Mesothelial cell of epicardium (in vitro differentiated cells): ENCODE results near the gene TRH. TPM values are rescaled to one million over a fixed set of nuclear protein-coding genes. Genes with fewer than 3 reads are reported as not detected.
"Not testable (repeated sequence)": the region's sequence is repeated elsewhere in the genome, so short reads cannot be mapped to it uniquely, and the experiment has no call there.

Source experiments
- DNase-seq, 2 experiments: peaks; one replicate each; pipeline ENCODE4 v3.0.0; 2021; ENCODE audit warnings: low spot score in 2 of 2; ENCODE audit not compliant: unreplicated experiment in 2 of 2
- H3K27ac Mint-ChIP-seq: 2 replicates; pipeline ENCODE4 v1.8.0; 2021; ENCODE audit warnings: mixed read lengths
- H3K27me3 Mint-ChIP-seq: 2 replicates; pipeline ENCODE4 v1.8.0; 2021; ENCODE audit warnings: low read depth, mixed read lengths
- H3K36me3 Mint-ChIP-seq: 2 replicates; pipeline ENCODE4 v1.8.0; 2021; ENCODE audit warnings: mixed read lengths
- H3K4me1 Mint-ChIP-seq: 2 replicates; pipeline ENCODE4 v1.8.0; 2021; ENCODE audit warnings: mixed read lengths
- H3K4me3 Mint-ChIP-seq: 2 replicates; pipeline ENCODE4 v1.8.0; 2021; ENCODE audit warnings: mild to moderate bottlenecking, moderate library complexity, mixed read lengths
- H3K9me3 Mint-ChIP-seq: 2 replicates; pipeline ENCODE4 v1.8.0; 2021; ENCODE audit warnings: mixed read lengths
- total RNA-seq: library from RNA; stranded (reverse); gene quantifications from 3 replicates; pipeline ENCODE4 v1.2.1, GENCODE V29; 2021
- TF ChIP-seq, protein P1 (sequence below): fragments of 200-600 bp; sonication (generic); IDR thresholded peaks from one replicate; pipeline ENCODE4 v1.5.0; 2021; ENCODE audit warnings: antibody characterized with exemption; ENCODE audit not compliant: unreplicated experiment

TRH gene
- total RNA-seq, 1 donor from 2014 or later, result 0.13 TPM

DNA sequence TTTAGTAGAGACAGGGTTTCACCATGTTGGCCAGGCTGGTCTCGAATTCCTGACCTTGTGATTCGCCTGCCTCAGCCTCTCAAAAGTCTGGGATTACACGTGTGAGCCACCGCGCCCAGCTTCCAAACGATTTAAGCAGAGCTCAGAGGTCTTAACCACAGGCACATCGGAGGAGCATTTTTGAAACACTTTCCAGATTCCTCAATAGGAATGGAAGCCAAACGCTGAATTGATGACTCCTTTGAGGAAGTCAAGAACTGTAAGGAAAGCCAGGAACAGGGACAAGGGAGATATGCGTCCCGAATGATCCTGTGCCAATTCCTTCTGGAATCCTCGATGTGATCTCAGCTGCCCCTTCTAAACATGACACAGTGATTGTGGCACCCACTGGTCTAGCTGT, 40.0 kb downstream of the TRH start:
- Mint-ChIP-seq H3K27ac (no peak overlapping the region), H3K9me3 (peaks cover 5% of the 10 kb centered on the region), H3K4me1 (no peaks in the 10 kb centered on the region), H3K36me3 (no peaks in the 10 kb centered on the region), H3K27me3 (peaks cover 35% of the 10 kb centered on the region), H3K4me3 (no peak overlapping the region)
- TF ChIP-seq, protein P1, sequence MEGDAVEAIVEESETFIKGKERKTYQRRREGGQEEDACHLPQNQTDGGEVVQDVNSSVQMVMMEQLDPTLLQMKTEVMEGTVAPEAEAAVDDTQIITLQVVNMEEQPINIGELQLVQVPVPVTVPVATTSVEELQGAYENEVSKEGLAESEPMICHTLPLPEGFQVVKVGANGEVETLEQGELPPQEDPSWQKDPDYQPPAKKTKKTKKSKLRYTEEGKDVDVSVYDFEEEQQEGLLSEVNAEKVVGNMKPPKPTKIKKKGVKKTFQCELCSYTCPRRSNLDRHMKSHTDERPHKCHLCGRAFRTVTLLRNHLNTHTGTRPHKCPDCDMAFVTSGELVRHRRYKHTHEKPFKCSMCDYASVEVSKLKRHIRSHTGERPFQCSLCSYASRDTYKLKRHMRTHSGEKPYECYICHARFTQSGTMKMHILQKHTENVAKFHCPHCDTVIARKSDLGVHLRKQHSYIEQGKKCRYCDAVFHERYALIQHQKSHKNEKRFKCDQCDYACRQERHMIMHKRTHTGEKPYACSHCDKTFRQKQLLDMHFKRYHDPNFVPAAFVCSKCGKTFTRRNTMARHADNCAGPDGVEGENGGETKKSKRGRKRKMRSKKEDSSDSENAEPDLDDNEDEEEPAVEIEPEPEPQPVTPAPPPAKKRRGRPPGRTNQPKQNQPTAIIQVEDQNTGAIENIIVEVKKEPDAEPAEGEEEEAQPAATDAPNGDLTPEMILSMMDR, result no peak
- no peak for DNase-seq

DNA sequence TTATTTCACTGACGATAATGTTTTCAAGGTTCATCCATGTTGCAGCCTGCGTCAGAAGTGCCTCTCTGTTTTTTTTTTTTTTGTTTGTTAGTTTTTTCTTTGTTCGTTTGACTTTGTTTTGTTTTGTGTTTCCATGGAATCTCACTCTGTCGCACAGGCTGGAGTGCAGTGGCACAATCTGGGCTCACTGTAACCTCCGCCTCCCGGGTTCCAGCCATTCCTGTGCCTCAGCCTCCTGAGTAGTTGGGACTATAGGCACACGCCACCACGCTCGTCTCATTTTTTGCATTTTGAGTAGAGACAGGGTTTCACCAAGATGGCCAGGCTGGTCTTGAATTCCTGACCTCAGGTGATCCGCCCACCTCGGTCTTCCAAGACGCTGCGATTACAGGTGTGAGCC, 43.1 kb downstream of the TRH start:
- not testable (repeated sequence) for H3K9me3 Mint-ChIP-seq, H3K4me3 Mint-ChIP-seq, H3K27ac Mint-ChIP-seq, DNase-seq, H3K36me3 Mint-ChIP-seq, H3K4me1 Mint-ChIP-seq
- peaks cover 28% of the 10 kb centered on the region for H3K27me3 Mint-ChIP-seq

DNA sequence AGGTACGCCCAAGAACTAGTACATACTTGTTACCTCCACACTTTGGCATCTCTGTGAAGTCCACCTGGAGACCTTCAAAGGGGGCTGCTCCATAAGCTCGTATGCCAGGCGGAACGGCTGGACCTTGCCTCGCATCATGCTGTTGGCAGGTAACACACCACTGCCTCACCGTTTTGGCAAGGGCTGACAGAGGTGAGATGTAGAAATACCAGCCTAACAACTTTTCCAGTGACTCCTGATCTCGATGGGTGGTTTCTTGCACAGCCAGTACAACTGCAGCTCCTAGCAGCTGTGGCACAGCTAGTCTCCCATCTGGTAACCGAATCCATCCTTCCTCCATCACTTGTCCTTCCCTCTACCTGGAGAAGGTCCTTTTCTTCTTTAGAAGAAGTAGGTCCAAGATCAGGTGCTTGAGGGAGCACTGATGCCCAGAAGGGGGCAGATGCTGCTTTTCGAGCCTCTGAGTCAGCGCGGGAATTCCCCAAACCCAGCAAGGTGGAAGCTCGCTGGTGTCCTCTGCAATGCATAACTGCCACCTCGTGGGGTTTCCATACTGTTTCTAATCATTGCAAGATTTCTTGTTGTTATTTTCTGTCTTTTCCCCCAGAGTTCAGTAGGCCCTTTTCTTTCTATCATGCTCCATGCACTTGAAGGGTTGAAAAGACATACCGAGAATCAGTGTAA, 51.8 kb downstream of the TRH start:
- not testable (repeated sequence) for H3K4me1 Mint-ChIP-seq, DNase-seq, H3K36me3 Mint-ChIP-seq, H3K9me3 Mint-ChIP-seq, H3K4me3 Mint-ChIP-seq, H3K27me3 Mint-ChIP-seq, H3K27ac Mint-ChIP-seq

DNA sequence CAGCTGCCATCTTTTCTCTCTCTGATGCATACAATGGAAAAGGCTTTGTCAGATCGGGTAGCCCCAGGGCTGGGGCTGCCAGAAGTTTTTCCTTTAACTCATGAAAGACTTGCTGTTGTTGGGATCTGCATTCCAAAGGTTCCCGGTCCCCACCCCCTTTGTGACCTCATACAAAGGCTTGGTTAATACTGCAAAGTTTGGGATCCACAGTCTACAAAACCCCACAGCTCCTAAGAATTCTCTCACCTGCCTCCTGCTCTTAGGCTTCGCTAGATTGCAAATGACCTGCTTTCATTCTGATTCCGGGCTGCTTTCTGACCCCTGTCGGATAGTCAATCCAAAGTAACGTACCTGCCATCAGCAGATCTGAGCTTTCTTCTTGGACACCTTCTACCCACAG, 52.9 kb downstream of the TRH start:
- not testable (repeated sequence) for DNase-seq, H3K36me3 Mint-ChIP-seq, H3K4me1 Mint-ChIP-seq, H3K27ac Mint-ChIP-seq, H3K27me3 Mint-ChIP-seq, H3K4me3 Mint-ChIP-seq
- peaks cover 12% of the 10 kb centered on the region for H3K9me3 Mint-ChIP-seq

Other genes starting within 250 kb of the TRH start
- gene TMCC1, start 81.0 kb upstream of the TRH start, total RNA-seq, result 51.8 to 57.4 TPM (median 52.4 TPM) in 3 replicates
- 1.8 to 3.1 TPM (median 2.8 TPM) in 3 replicates for gene ALG1L2, start 107.1 kb downstream of the TRH start, total RNA-seq